Upper lobe of left lung (tissue), 4 donors: ENCODE results near the gene HCFC1.

Source experiments
- CTCF ChIP-seq, 6 experiments: fragments of 450-650 bp in 4 of 6; fragments of 200-600 bp in 2 of 6; sonication (generic) in 2 of 6; IDR thresholded peaks; one replicate each; pipeline ENCODE4 v1.5.1; 2016 to 2019; ENCODE audit warnings: antibody characterized with exemption in 6 of 6
- POLR2AphosphoS5 ChIP-seq, 2 donors: sonication (generic); formaldehyde crosslinking; IDR thresholded peaks; one replicate each; pipeline ENCODE4 v1.5.1; 2017; ENCODE audit warnings: antibody characterized with exemption in 2 of 2

- TF ChIP-seq POLR2AphosphoS5 (IDR thresholded peaks at IDR 0.05) (no peak), CTCF (IDR thresholded peaks at IDR 0.05) (no peak)
Measured at GRCh38 chrX:153908219-153908860, 63.3 kb downstream of the HCFC1 start.
